Activated naive CD4-positive, alpha-beta T cell treated with anti-CD3 and anti-CD28 coated beads for 36 hours (primary cell): ENCODE measurements around the gene SMARCB1. TPM values are rescaled to one million over a fixed set of nuclear protein-coding genes. Genes with fewer than 3 reads are reported as not detected.
A peak's percentile ranks its signal among the peaks of the same experiment; 100 is the strongest.

Experiments
- CTCF ChIA-PET: fragments of 350-600 bp; sonication (Branson Sonifier 250); formaldehyde crosslinking; loops from one replicate; lab custom pipeline; 2021; ENCODE audit warnings: antibody characterized with exemption; lab: Charles Lee
- DNase-seq: peaks from one replicate; pipeline ENCODE4 v3.0.0-alpha.2; 2020
- H3K27ac Mint-ChIP-seq: one replicate; pipeline ENCODE4 v1.8.0; 2021; ENCODE audit warnings: mild to moderate bottlenecking, mixed read lengths
- H3K27me3 Mint-ChIP-seq: one replicate; pipeline ENCODE4 v1.8.0; 2021; ENCODE audit warnings: low read depth, mixed read lengths
- H3K36me3 Mint-ChIP-seq: one replicate; pipeline ENCODE4 v1.8.0; 2021; ENCODE audit warnings: low read depth, mixed read lengths
- H3K4me1 Mint-ChIP-seq: one replicate; pipeline ENCODE4 v1.8.0; 2021; ENCODE audit warnings: low read depth, mixed read lengths
- H3K4me3 Mint-ChIP-seq: one replicate; pipeline ENCODE4 v1.8.0; 2021; ENCODE audit warnings: mild to moderate bottlenecking, moderate library complexity, mixed read lengths
- H3K9me3 Mint-ChIP-seq: one replicate; pipeline ENCODE4 v1.8.0; 2021; ENCODE audit warnings: mixed read lengths
- intact Hi-C: fragments of 100-400 bp; cut with micrococcal nuclease; formaldehyde crosslinking; loops from one replicate; pipeline ENCODE4 v1.15.1; 2023
- total RNA-seq, 2 experiments: library from RNA; stranded (reverse); gene quantifications; one replicate each; pipeline ENCODE4 v1.2.3, GENCODE V29; 2021

The SMARCB1 gene
- total RNA-seq = 10 to 100 TPM; 75.3 to 89.1 TPM

GRCh38 chr22:23786752-23787599 lies at the start of gene SMARCB1:
Gene SMARCB1 (plus strand): TSS chr22:23786966. CDS start chr22:23787170, 204 bp downstream.
- Mint-ChIP-seq H3K4me1 (peaks cover 34% of the 10 kb centered on the region), H3K27ac (peak within 1 kb of the TSS; percentile 95), H3K9me3 (no peaks in the 10 kb centered on the region), H3K4me3 (peak within 1 kb of the TSS; percentile 89), H3K36me3 (no peaks in the 10 kb centered on the region), H3K27me3 (no peaks in the 10 kb centered on the region)
- CTCF ChIA-PET = interaction anchor here (1.5 to 3.1 kb wide), 2 partner anchors 16 to 19 kb away, joined by 5 to 19 read pairs; partner anchors contain the start of gene CHCHD10
- intact Hi-C loops = loop anchor here (1.0 to 2.0 kb wide), 6 partner anchors 15 to 768 kb away; partner anchors contain the start of genes CABIN1, DERL3, GUCD1 and MMP11
- peak; percentile 89 for DNase-seq

GRCh38 chr22:23737696-23738095 lies 49.1 kb upstream of the SMARCB1 start:
- no peaks in the 10 kb centered on the region for H3K36me3 Mint-ChIP-seq
- CTCF ChIA-PET = interaction anchor here (1.0 kb wide), 1 partner anchor 110 kb away, joined by 3 read pairs; no protein-coding TSS in a partner anchor
- no peaks in the 10 kb centered on the region for H3K9me3 Mint-ChIP-seq
- H3K4me3 Mint-ChIP-seq = no peak overlapping the region
- intact Hi-C loops = no loop called here
- H3K4me1 Mint-ChIP-seq = no peaks in the 10 kb centered on the region
- no peak for DNase-seq
- no peaks in the 10 kb centered on the region for H3K27me3 Mint-ChIP-seq
- no peak overlapping the region for H3K27ac Mint-ChIP-seq

DNA sequence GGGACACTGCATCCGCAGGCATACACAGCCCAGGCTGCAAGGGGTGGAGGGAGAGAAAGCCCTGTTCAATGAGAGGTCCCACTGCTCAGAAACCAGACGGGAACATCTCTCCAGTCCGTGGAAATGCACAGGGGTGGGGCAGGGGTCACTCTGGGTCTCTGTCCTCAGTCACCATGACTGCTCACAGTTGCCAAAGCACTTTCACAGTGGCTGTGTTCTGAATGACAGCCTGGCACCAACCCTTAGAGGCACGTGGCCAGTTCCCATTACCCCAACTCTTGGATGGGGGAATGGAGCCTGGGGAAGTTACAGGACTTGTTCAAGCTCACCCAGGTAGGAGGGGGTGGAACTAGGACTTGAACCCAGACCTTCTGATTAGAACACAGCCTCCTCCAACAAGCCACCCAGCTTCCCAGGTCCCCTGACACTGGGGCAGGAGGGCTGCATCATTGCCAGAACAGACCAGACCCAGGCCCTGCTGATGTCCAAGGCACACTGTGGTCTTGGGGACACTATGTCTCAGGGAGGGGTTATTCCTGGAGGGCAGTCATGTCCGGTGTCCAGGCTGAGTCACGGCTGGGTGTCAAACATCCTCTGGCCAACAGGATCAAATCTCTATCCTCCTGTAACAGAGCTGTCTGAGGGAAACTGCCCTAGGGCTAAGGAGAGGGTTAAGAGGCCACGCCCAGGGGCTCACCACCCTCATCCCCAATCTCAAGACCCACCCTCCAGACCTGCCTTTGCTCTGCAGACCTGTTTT lies 44.1 kb upstream of the SMARCB1 start:
- DNase-seq = no peak
- intact Hi-C loops = no loop called here
- peaks cover 16% of the 10 kb centered on the region for H3K9me3 Mint-ChIP-seq
- CTCF ChIA-PET = no interaction called here
- no peak overlapping the region for H3K4me3 Mint-ChIP-seq
- no peaks in the 10 kb centered on the region for H3K27me3 Mint-ChIP-seq
- H3K36me3 Mint-ChIP-seq = peaks cover 20% of the 10 kb centered on the region
- H3K27ac Mint-ChIP-seq = no peak overlapping the region
- H3K4me1 Mint-ChIP-seq = no peaks in the 10 kb centered on the region

- intact Hi-C loops = no loop called here
- no peak for DNase-seq
- no peaks in the 10 kb centered on the region for H3K4me1 Mint-ChIP-seq
- peaks cover 20% of the 10 kb centered on the region for H3K36me3 Mint-ChIP-seq
- H3K4me3 Mint-ChIP-seq = no peak overlapping the region
- CTCF ChIA-PET = no interaction called here
- peaks cover 16% of the 10 kb centered on the region for H3K9me3 Mint-ChIP-seq
- H3K27ac Mint-ChIP-seq = no peak overlapping the region
- no peaks in the 10 kb centered on the region for H3K27me3 Mint-ChIP-seq
Measured at GRCh38 chr22:23743303-23743705, 43.5 kb upstream of the SMARCB1 start.

GRCh38 chr22:23744001-23744400 lies 42.8 kb upstream of the SMARCB1 start:
- H3K9me3 Mint-ChIP-seq = peaks cover 16% of the 10 kb centered on the region
- DNase-seq = no peak
- H3K4me1 Mint-ChIP-seq = no peaks in the 10 kb centered on the region
- H3K27ac Mint-ChIP-seq = no peak overlapping the region
- intact Hi-C loops = no loop called here
- CTCF ChIA-PET = no interaction called here
- no peak overlapping the region for H3K4me3 Mint-ChIP-seq
- peaks cover 20% of the 10 kb centered on the region for H3K36me3 Mint-ChIP-seq
- no peaks in the 10 kb centered on the region for H3K27me3 Mint-ChIP-seq

GRCh38 chr22:23744485-23744884 lies 42.3 kb upstream of the SMARCB1 start:
- no peaks in the 10 kb centered on the region for H3K4me1 Mint-ChIP-seq
- DNase-seq = no peak
- H3K4me3 Mint-ChIP-seq = no peak overlapping the region
- H3K36me3 Mint-ChIP-seq = peaks cover 20% of the 10 kb centered on the region
- intact Hi-C loops = no loop called here
- H3K9me3 Mint-ChIP-seq = peaks cover 16% of the 10 kb centered on the region
- H3K27ac Mint-ChIP-seq = no peak overlapping the region
- CTCF ChIA-PET = interaction anchor here (0.6 kb wide), 1 partner anchor 923 kb away, joined by 3 read pairs; no protein-coding TSS in a partner anchor
- no peaks in the 10 kb centered on the region for H3K27me3 Mint-ChIP-seq

DNA sequence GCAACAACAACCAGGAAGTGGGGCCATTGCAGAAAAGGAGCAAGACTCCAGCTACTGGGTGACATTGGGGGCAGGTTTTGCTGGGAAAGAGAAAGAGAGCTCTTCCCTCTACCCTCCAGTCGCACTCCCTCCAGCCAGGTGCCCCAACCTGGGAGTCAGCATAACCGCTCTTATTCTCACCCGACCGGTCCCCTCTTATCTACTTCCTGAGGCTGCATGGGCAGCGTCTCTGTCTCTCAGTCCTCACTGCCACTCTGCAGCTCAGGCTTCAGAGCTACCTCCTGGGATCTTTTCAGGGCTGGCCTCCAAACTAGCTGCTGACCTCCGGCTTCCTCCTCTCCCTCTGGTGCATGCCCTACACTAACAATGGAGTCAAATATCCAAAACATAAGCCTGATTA lies 41.0 kb upstream of the SMARCB1 start:
- no peak overlapping the region for H3K4me3 Mint-ChIP-seq
- peaks cover 16% of the 10 kb centered on the region for H3K9me3 Mint-ChIP-seq
- no peak for DNase-seq
- H3K27ac Mint-ChIP-seq = no peak overlapping the region
- H3K36me3 Mint-ChIP-seq = peaks cover 20% of the 10 kb centered on the region
- H3K27me3 Mint-ChIP-seq = no peaks in the 10 kb centered on the region
- intact Hi-C loops = no loop called here
- H3K4me1 Mint-ChIP-seq = peaks cover 10% of the 10 kb centered on the region
- CTCF ChIA-PET = no interaction called here

DNA sequence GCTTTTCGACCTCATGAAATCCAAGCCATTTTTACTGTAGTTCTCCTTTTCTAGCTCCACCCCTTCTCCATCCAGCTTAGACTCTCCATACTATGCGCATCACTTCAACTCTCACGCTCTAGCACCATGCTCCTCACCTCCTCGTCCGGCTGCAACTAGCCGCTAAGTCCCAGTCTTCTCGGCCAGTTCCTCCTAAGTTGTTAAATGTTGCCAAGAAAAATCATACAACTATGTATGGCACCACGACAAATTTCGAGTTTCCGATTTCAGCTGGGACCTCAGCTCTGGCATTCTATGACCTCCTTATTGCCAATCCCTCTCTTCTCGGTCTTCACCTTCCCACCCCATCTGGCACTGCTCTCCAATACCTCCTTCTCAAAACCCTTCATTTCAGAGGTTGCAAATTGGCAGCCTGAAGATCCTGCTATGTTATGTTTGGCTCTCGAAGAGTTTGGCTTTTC lies 36.9 kb upstream of the SMARCB1 start:
- Mint-ChIP-seq H3K36me3 (peaks cover 7% of the 10 kb centered on the region), H3K4me1 (peaks cover 11% of the 10 kb centered on the region), H3K9me3 (peaks cover 4% of the 10 kb centered on the region), H3K27ac (no peak overlapping the region), H3K27me3 (no peaks in the 10 kb centered on the region), H3K4me3 (peak overlapping the region; percentile 75)
- CTCF ChIA-PET = interaction anchor here (1.2 kb wide), 1 partner anchor 10 kb away, joined by 4 read pairs; no protein-coding TSS in a partner anchor
- DNase-seq = no peak
- intact Hi-C loops = loop anchor here (2.0 kb wide), 1 partner anchor 33 kb away; no protein-coding TSS in a partner anchor

- H3K4me1 Mint-ChIP-seq = peaks cover 11% of the 10 kb centered on the region
- H3K27ac Mint-ChIP-seq = no peak overlapping the region
- H3K27me3 Mint-ChIP-seq = no peaks in the 10 kb centered on the region
- H3K36me3 Mint-ChIP-seq = peaks cover 3% of the 10 kb centered on the region
- DNase-seq = no peak
- H3K9me3 Mint-ChIP-seq = no peaks in the 10 kb centered on the region
- H3K4me3 Mint-ChIP-seq = peak overlapping the region; percentile 75
- intact Hi-C loops = loop anchor here (2.0 kb wide), 1 partner anchor 34 kb away; no protein-coding TSS in a partner anchor
- CTCF ChIA-PET = interaction anchor here (1.2 kb wide), 1 partner anchor 9 kb away, joined by 4 read pairs; no protein-coding TSS in a partner anchor
Measured at GRCh38 chr22:23750367-23750713, 36.4 kb upstream of the SMARCB1 start.

DNA sequence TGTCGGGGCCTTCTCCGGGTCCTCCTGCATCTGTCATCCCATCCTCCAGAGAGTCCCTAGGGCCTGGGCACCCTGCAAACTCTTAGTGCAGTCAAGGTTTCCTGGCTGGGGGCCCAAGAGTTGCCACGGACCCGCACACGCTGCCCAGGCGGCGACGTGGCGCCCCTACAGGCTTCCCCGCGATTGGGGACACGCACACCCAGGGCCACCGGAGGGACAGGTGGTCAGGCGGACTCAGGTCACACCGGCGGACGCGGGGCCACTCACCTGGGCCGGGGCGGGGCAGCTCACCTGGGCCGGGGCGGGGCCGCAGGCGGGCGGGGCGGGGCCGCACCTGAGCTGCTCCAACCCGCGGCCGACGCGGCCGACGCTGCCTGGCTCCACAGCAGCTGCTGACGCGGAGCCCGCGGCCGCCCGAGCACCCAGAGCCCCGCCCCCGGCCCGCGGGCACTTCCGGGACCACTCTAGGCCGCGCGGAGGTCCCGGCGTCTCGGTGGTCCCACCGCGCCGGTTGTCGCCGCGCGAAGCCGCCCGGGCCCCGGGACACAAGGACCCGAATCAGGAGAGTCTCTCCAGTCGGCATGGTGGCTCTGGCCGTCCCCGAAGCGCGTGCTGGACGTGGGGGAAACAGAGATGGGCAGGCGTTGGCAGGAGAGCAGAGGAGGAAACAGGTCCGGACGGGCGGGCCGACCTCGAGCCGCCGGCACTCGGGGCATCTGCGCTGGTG lies 35.9 kb upstream of the SMARCB1 start, which contains the start of gene ZNF70:
ZNF70 (minus strand) TSS at position 399 of the 727 bp plus-strand sequence. CDS start 5,972 bp downstream, outside the sequence.
- CTCF ChIA-PET = interaction anchor here (1.2 kb wide), 1 partner anchor 9 kb away, joined by 4 read pairs; no protein-coding TSS in a partner anchor
- peak within 1 kb of the TSS; percentile 75 for H3K4me3 Mint-ChIP-seq
- H3K36me3 Mint-ChIP-seq = peaks cover 2% of the 10 kb centered on the region

DNA sequence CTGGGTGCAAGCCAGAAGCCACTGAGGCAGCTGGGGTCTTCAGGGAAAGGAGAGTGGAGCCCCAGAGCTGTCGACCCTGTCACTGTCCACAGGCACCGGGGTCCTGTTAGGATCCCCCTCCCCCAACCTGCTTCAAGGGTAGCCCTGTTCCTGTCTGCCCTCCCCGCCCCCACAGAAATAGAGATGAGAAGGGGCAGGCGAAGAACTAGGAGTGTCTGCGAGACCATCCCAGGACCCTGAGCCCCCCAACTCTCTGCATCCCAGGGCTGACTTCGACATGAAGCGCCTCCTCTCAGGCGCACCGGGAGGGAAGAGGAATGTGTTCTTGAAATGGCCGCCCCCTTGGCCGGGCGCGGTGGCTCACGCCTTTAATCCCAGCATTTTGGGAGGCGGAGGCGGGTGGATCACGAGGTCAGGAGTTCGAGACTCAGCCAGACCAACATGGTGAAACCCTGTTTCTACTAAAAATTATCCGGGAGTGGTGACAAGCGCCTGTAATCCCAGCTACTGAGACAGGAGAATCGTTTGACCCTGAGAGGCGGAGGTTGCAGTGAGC lies 35.2 kb upstream of the SMARCB1 start:
- Mint-ChIP-seq H3K9me3 (no peaks in the 10 kb centered on the region), H3K27me3 (no peaks in the 10 kb centered on the region), H3K27ac (no peak overlapping the region), H3K36me3 (no peaks in the 10 kb centered on the region), H3K4me3 (peak overlapping the region; percentile 73), H3K4me1 (peaks cover 11% of the 10 kb centered on the region)
- intact Hi-C loops = loop anchor here (2.0 kb wide), 1 partner anchor 35 kb away; no protein-coding TSS in a partner anchor
- no peak for DNase-seq
- CTCF ChIA-PET = no interaction called here

More for the DNA sequence above, 35.9 kb upstream of the SMARCB1 start, which contains the start of gene ZNF70:
- Mint-ChIP-seq H3K9me3 (no peaks in the 10 kb centered on the region), H3K27ac (no peak within 1 kb of the TSS), H3K27me3 (no peaks in the 10 kb centered on the region), H3K4me1 (peaks cover 11% of the 10 kb centered on the region)
- intact Hi-C loops = loop anchor here (2.0 kb wide), 1 partner anchor 34 kb away; no protein-coding TSS in a partner anchor
- peak; percentile 81 for DNase-seq
